Measurements from ENCODE around the gene TAF1D. TPM values are rescaled to one million over a fixed set of nuclear protein-coding genes. Genes with fewer than 3 reads are reported as not detected.
"Not testable (repeated sequence)": the region's sequence is repeated elsewhere in the genome, so short reads cannot be mapped to it uniquely, and the experiment has no call there.

Gene TAF1D
- total and polyA plus RNA-seq, 4 experiments from 2014 or later: 17.4 to 199 (median 114) TPM

DNA sequence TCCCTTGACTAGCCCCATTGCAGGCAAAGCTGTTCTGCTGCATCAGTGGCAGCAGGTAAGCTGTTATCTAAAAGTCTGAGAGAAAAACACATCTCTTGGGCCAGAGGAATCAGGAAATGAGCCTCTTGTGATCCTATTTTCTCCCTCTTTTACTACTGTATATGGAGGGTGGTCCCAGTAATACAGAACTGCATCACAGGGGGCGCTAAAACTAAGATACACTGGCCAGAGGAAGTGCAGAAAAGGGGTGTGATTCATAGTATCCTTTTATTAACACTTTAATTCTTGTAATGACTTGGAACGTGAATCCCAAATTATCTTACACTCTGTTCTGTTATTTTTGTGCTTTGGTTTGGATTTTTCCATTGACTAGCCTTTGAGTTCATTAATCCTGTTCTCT lies 34.0 kb upstream of the TAF1D start:
- CTCF ChIA-PET (ENCODE audit: partially characterized antibody): no interaction called here
- Histone ChIP-seq H3K4me3 (ENCODE audit: low read length in 2 of 2) (no peak overlapping the region), H3K4me1 (ENCODE audit: insufficient read depth, low read length) (no peaks in the 10 kb centered on the region), H3K9me3 (ENCODE audit: control insufficient read depth in 1 of 2, low read length in 2 of 2) (no peaks in the 10 kb centered on the region), H3K27me3 (ENCODE audit: insufficient read depth, low read length) (no peaks in the 10 kb centered on the region), H3K36me3 (ENCODE audit: insufficient read depth, low read length) (no peaks in the 10 kb centered on the region), H3K27ac (ENCODE audit: low read depth, low read length) (no peak overlapping the region)
- peaks cover 0 to 2% (median 0%) of the 10 kb centered on the region in 8 donors for H3K9me3 Mint-ChIP-seq
- no peak overlapping the region for H3K4me3 Mint-ChIP-seq
- intact Hi-C loops (cut with micrococcal nuclease): no loop called here
- peaks cover 0 to 1% (median 0%) of the 10 kb centered on the region in 4 donors for H3K4me1 Mint-ChIP-seq
- H3K36me3 Mint-ChIP-seq: peaks cover 0 to 6% of the 10 kb centered on the region in 2 donors
- DNase-seq: no peak
- no peaks in the 10 kb centered on the region for H3K27me3 Mint-ChIP-seq
- H3K27ac Mint-ChIP-seq: no peak overlapping the region
- POLR2A ChIA-PET (ENCODE audit: partially characterized antibody): no interaction called here

DNA sequence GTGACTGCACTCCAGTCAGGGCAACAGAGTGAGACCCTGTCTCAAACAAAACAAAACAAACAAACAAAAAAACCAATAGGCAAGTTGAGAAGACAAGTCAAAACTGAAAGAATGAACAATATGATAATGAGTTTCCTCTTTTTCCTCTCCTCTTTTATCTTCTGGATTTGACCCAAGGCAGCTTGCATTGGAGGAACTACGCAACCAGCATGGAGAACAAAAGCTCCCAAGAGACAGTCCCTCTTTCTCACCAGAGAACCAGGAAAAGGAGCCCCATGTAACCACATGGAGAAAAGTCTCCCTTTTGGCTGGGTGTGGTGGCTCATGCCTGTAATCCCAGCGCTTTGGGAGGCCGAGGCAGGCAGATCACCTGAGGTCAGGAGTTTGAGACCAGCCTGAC lies 33.3 kb upstream of the TAF1D start:
- H3K27ac ChIP-seq (ENCODE audit: low read depth, low read length); H3K9me3 Mint-ChIP-seq; H3K4me1 ChIP-seq (ENCODE audit: insufficient read depth, low read length); POLR2A ChIA-PET (ENCODE audit: partially characterized antibody); H3K9me3 ChIP-seq (ENCODE audit: control insufficient read depth in 1 of 2, low read length in 2 of 2); H3K27ac Mint-ChIP-seq; H3K27me3 ChIP-seq (ENCODE audit: insufficient read depth, low read length); H3K27me3 Mint-ChIP-seq; intact Hi-C loops (cut with micrococcal nuclease); DNase-seq; CTCF ChIA-PET (ENCODE audit: partially characterized antibody); H3K36me3 Mint-ChIP-seq; H3K4me3 ChIP-seq (ENCODE audit: low read length in 2 of 2); H3K4me1 Mint-ChIP-seq; H3K36me3 ChIP-seq (ENCODE audit: insufficient read depth, low read length); H3K4me3 Mint-ChIP-seq: not testable (repeated sequence)

DNA sequence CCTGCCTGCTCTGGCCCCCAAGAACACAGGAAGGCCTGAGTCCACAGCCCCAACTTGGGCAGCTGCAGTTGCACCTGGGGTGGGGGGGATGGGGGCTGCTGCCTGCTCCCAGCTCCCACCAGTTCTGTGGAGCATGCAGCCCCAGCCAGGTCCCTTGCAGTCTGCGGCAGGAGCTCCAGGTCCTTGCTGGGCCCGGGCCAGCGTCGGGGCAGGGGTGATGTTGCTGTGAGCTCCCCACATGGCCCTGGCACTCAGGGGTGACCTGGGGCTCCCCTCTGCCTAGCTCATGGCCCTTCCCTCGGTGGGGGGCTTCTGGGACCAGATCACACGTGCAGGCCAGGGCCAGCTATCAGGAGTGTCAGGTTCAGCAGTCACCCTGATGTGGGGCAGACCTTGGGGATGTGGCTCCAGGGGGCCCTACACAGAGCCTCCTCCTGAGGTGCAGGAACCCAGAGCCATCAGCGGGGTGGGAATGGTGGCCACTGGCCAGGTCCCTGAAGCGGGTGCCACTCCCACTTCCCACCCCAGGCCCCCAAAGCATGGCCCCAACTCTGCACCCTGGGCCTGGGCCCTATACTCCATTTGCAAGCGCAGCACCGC lies 32.4 kb upstream of the TAF1D start:
- Mint-ChIP-seq H3K4me3 (no peak overlapping the region), H3K36me3 (peaks cover 0 to 6% of the 10 kb centered on the region in 2 donors), H3K9me3 (peaks cover 0 to 3% (median 0%) of the 10 kb centered on the region in 8 donors), H3K27me3 (no peaks in the 10 kb centered on the region), H3K4me1 (peaks cover 0 to 1% (median 0%) of the 10 kb centered on the region in 4 donors), H3K27ac (no peak overlapping the region)
- Histone ChIP-seq H3K27me3 (ENCODE audit: insufficient read depth, low read length) (no peaks in the 10 kb centered on the region), H3K36me3 (ENCODE audit: insufficient read depth, low read length) (no peaks in the 10 kb centered on the region), H3K27ac (ENCODE audit: low read depth, low read length) (no peak overlapping the region), H3K9me3 (ENCODE audit: control insufficient read depth in 1 of 2, low read length in 2 of 2) (no peaks in the 10 kb centered on the region), H3K4me3 (ENCODE audit: low read length in 2 of 2) (no peak overlapping the region), H3K4me1 (ENCODE audit: insufficient read depth, low read length) (no peaks in the 10 kb centered on the region)
- DNase-seq: no peak
- intact Hi-C loops (cut with micrococcal nuclease): no loop called here
- ChIA-PET CTCF (ENCODE audit: partially characterized antibody) (no interaction called here), POLR2A (ENCODE audit: partially characterized antibody) (no interaction called here)

DNA sequence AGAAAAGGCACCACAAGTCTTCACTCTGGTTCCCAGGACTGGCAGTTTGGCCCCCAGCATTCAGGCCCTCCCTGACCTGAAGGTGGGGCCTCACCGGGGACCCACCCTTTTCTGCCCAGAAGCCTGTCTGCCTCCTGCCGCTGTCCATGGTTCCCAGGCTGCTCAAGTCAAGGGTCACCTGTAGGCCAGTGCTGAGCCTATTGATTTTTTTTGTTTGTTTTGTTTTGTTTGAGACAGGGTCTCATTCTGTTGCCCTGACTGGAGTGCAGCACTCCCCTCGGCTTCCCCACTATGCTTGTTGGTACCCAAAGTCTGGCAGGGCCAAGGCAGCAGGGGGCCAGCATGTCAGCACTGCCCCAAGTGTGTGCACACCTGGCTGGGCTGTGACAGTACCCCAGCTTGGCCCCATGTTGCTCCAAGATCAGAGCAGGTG lies 31.8 kb upstream of the TAF1D start:
- Mint-ChIP-seq H3K9me3 (peaks cover 0 to 5% (median 0%) of the 10 kb centered on the region in 8 donors), H3K36me3 (peaks cover 0 to 6% of the 10 kb centered on the region in 2 donors), H3K4me3 (no peak overlapping the region), H3K27me3 (no peaks in the 10 kb centered on the region), H3K27ac (no peak overlapping the region), H3K4me1 (peaks cover 0 to 1% (median 0%) of the 10 kb centered on the region in 4 donors)
- ChIA-PET POLR2A (ENCODE audit: partially characterized antibody) (no interaction called here), CTCF (ENCODE audit: partially characterized antibody) (interaction anchor here (2.4 kb wide), 1 partner anchor 10 kb away, joined by 7 read pairs; no protein-coding TSS in a partner anchor)
- no peaks in the 10 kb centered on the region for H3K9me3 ChIP-seq (ENCODE audit: control insufficient read depth in 1 of 2, low read length in 2 of 2)
- H3K4me1 ChIP-seq (ENCODE audit: insufficient read depth, low read length): no peaks in the 10 kb centered on the region
- H3K36me3 ChIP-seq (ENCODE audit: insufficient read depth, low read length): no peaks in the 10 kb centered on the region
- no peaks in the 10 kb centered on the region for H3K27me3 ChIP-seq (ENCODE audit: insufficient read depth, low read length)
- intact Hi-C loops (cut with micrococcal nuclease): no loop called here
- DNase-seq: no peak
- H3K4me3 ChIP-seq (ENCODE audit: low read length in 2 of 2): no peak overlapping the region
- H3K27ac ChIP-seq (ENCODE audit: low read depth, low read length): no peak overlapping the region

DNA sequence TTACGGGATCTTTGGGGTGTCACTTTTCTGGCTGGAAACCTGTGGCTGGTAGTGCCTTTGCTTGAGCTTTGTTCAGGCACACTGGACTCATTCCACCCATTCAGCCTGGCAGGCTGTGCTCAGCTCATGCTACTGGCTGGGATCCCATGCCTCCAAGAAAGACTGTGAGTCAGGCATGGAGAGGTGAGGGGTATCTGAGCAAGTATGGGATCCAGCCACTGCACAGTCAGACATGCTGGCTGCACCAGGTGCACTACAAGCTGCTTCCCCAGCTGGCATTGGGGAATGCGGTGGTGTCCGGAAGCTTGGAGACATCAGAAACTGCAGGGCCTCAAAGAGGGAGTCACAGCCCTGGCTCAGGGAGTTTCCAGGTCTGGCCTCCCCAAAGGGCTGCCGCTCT lies 30.8 kb upstream of the TAF1D start:
- Mint-ChIP-seq H3K27ac (peak overlapping the region in 1 of 7 donors; percentile 54), H3K4me1 (peaks cover 0 to 1% (median 0%) of the 10 kb centered on the region in 4 donors), H3K9me3 (peaks cover 0 to 9% (median 0%) of the 10 kb centered on the region in 8 donors), H3K36me3 (peaks cover 0 to 6% of the 10 kb centered on the region in 2 donors), H3K27me3 (no peaks in the 10 kb centered on the region), H3K4me3 (no peak overlapping the region)
- POLR2A ChIA-PET (ENCODE audit: partially characterized antibody): no interaction called here
- CTCF ChIA-PET (ENCODE audit: partially characterized antibody): interaction anchor here (1.0 to 2.4 kb wide), 2 partner anchors 11 to 12 kb away, joined by 3 to 7 read pairs; partner anchors contain the start of gene MED17
- no peak overlapping the region for H3K4me3 ChIP-seq (ENCODE audit: low read length in 2 of 2)
- DNase-seq: no peak
- no peaks in the 10 kb centered on the region for H3K27me3 ChIP-seq (ENCODE audit: insufficient read depth, low read length)
- H3K9me3 ChIP-seq (ENCODE audit: control insufficient read depth in 1 of 2, low read length in 2 of 2): no peaks in the 10 kb centered on the region
- H3K4me1 ChIP-seq (ENCODE audit: insufficient read depth, low read length): no peaks in the 10 kb centered on the region
- no peaks in the 10 kb centered on the region for H3K36me3 ChIP-seq (ENCODE audit: insufficient read depth, low read length)
- intact Hi-C loops (cut with micrococcal nuclease): no loop called here
- H3K27ac ChIP-seq (ENCODE audit: low read depth, low read length): no peak overlapping the region

DNA sequence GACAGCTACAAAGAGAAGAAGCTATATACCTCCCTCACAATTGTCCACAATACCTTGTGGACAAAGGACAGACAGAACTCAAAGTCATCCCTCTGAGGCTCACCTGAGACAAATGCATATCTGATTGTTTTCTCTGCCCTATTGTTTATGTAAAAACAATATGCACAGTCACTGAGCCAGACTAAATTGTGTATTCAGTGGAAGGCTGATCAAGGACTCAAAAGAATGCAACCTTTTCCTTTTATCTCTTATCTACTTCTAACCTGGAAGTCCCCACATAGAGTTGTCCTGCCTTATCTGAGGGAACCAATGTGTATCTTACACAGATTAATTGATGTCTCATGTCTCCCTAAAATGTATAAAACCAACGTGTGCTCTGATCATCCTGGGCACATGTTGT lies 28.9 kb upstream of the TAF1D start:
- H3K4me3 ChIP-seq (ENCODE audit: low read length in 2 of 2): no peak overlapping the region
- no peaks in the 10 kb centered on the region for H3K27me3 ChIP-seq (ENCODE audit: insufficient read depth, low read length)
- H3K36me3 ChIP-seq (ENCODE audit: insufficient read depth, low read length): no peaks in the 10 kb centered on the region
- intact Hi-C loops (cut with micrococcal nuclease): no loop called here
- ChIA-PET POLR2A (ENCODE audit: partially characterized antibody) (no interaction called here), CTCF (ENCODE audit: partially characterized antibody) (no interaction called here)
- H3K9me3 ChIP-seq (ENCODE audit: control insufficient read depth in 1 of 2, low read length in 2 of 2): no peaks in the 10 kb centered on the region
- H3K4me1 ChIP-seq (ENCODE audit: insufficient read depth, low read length): no peaks in the 10 kb centered on the region
- no peak overlapping the region for H3K4me3 Mint-ChIP-seq
- peak overlapping the region in 1 of 7 donors; percentile 3 for H3K27ac Mint-ChIP-seq
- no peak for DNase-seq
- H3K9me3 Mint-ChIP-seq: peaks cover 0 to 11% (median 1%) of the 10 kb centered on the region in 8 donors
- H3K27me3 Mint-ChIP-seq: no peaks in the 10 kb centered on the region
- peaks cover 6 to 9% of the 10 kb centered on the region in 2 donors for H3K36me3 Mint-ChIP-seq
- H3K4me1 Mint-ChIP-seq: peaks cover 0 to 1% (median 0%) of the 10 kb centered on the region in 4 donors
- no peak overlapping the region for H3K27ac ChIP-seq (ENCODE audit: low read depth, low read length)

DNA sequence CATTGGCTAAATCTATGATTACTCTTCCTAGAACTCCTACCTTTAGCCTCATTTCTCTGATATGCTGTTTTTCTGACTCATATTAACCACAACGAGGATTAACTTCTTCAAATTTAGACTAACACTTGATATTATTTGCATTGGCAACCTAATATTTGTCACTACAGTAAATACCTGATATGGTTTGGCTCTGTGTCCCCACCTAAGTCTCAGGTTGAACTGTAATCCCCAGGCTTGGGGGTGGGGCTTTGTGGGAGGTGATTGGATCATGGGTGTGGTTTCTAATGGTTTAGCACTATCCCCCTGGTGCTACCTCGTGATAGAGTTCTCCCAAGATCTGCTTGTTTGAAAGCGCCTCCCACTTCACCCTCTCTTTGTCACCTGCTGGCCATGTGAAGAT lies 25.7 kb upstream of the TAF1D start:
- ChIA-PET CTCF (ENCODE audit: partially characterized antibody) (no interaction called here), POLR2A (ENCODE audit: partially characterized antibody) (no interaction called here)
- H3K4me1 ChIP-seq (ENCODE audit: insufficient read depth, low read length): no peaks in the 10 kb centered on the region
- no peak overlapping the region for H3K27ac Mint-ChIP-seq
- H3K27ac ChIP-seq (ENCODE audit: low read depth, low read length): no peak overlapping the region
- H3K4me3 ChIP-seq (ENCODE audit: low read length in 2 of 2): no peak overlapping the region
- H3K27me3 ChIP-seq (ENCODE audit: insufficient read depth, low read length): no peaks in the 10 kb centered on the region
- peaks cover 11 to 23% of the 10 kb centered on the region in 2 donors for H3K36me3 Mint-ChIP-seq
- no peaks in the 10 kb centered on the region for H3K27me3 Mint-ChIP-seq
- H3K9me3 ChIP-seq (ENCODE audit: control insufficient read depth in 1 of 2, low read length in 2 of 2): no peaks in the 10 kb centered on the region
- H3K9me3 Mint-ChIP-seq: peaks cover 0 to 9% (median 1%) of the 10 kb centered on the region in 8 donors
- no peak overlapping the region for H3K4me3 Mint-ChIP-seq
- DNase-seq: no peak
- H3K4me1 Mint-ChIP-seq: no peaks in the 10 kb centered on the region
- intact Hi-C loops (cut with micrococcal nuclease): no loop called here
- H3K36me3 ChIP-seq (ENCODE audit: insufficient read depth, low read length): no peaks in the 10 kb centered on the region

All from CD4-positive, alpha-beta memory T cell (primary cell).